GM23338 (cell line): Measurements from ENCODE around the gene CHRNA4. TPM values are rescaled to one million over a fixed set of nuclear protein-coding genes. Genes with fewer than 3 reads are reported as not detected.

Experiments
- ATAC-seq: fragments of 200-7000 bp; cut with Tn5 transposase; 3 replicates; pipeline ENCODE4 v1.9.1; 2020
- DNase-seq: peaks from one replicate; pipeline ENCODE4 v3.0.0-alpha.2; 2015; ENCODE audit warnings: low spot score
- H2AFZ ChIP-seq: fragments of 200-600 bp; sonication (generic); 2 replicates; pipeline ENCODE4 v1.8.0; 2016; ENCODE audit warnings: antibody characterized with exemption, mild to moderate bottlenecking, moderate library complexity
- H3F3A ChIP-seq: fragments of 200-600 bp; sonication (generic); replicated peaks from 2 replicates; pipeline ENCODE4 v1.8.0; 2017; ENCODE audit warnings: antibody characterized with exemption, mixed run types, low read depth
- H3K27ac ChIP-seq: fragments of 200-600 bp; sonication (generic); 2 replicates; pipeline ENCODE4 v1.6.1; 2016; ENCODE audit warnings: low read depth
- H3K27me3 ChIP-seq: fragments of 200-600 bp; sonication (generic); 2 replicates; pipeline ENCODE4 v1.8.0; 2016; ENCODE audit warnings: mild to moderate bottlenecking, mixed run types, moderate library complexity; ENCODE audit not compliant: insufficient read depth
- H3K36me3 ChIP-seq: fragments of 200-600 bp; sonication (generic); 2 replicates; pipeline ENCODE4 v1.8.0; 2016; ENCODE audit warnings: mild to moderate bottlenecking; ENCODE audit not compliant: insufficient read depth
- H3K4me1 ChIP-seq: fragments of 200-600 bp; sonication (generic); 2 replicates; pipeline ENCODE4 v1.8.0; 2016; ENCODE audit warnings: mild to moderate bottlenecking, moderate library complexity; ENCODE audit not compliant: insufficient read depth
- H3K4me2 ChIP-seq: fragments of 200-600 bp; sonication (generic); 2 replicates; pipeline ENCODE4 v1.7.1; 2017; ENCODE audit warnings: mixed run types
- H3K4me3 ChIP-seq: fragments of 200-600 bp; sonication (generic); 2 replicates; pipeline ENCODE4 v1.6.1; 2016; ENCODE audit warnings: mixed run types
- H3K79me2 ChIP-seq: fragments of 200-600 bp; sonication (generic); replicated peaks from 2 replicates; pipeline ENCODE4 v1.8.0; 2017; ENCODE audit warnings: mild to moderate bottlenecking; ENCODE audit not compliant: insufficient read depth
- H3K9me2 ChIP-seq: fragments of 200-600 bp; sonication (generic); 2 replicates; pipeline ENCODE4 v1.8.0; 2017; ENCODE audit not compliant: insufficient read depth
- H4K20me1 ChIP-seq: fragments of 200-600 bp; sonication (generic); replicated peaks from 2 replicates; pipeline ENCODE4 v1.8.0; 2017; ENCODE audit warnings: mild to moderate bottlenecking; ENCODE audit not compliant: insufficient read depth
- H3K27ac Mint-ChIP-seq: 2 replicates; pipeline ENCODE4 v1.8.0; 2020; ENCODE audit warnings: inconsistent platforms, mild to moderate bottlenecking, moderate library complexity, mixed read lengths
- H3K27me3 Mint-ChIP-seq: 3 replicates; pipeline ENCODE4 v1.8.0; 2022; ENCODE audit warnings: low read depth, mild to moderate bottlenecking, moderate library complexity, mixed read lengths, inconsistent platforms; ENCODE audit not compliant: insufficient read depth, poor library complexity
- H3K36me3 Mint-ChIP-seq: 3 replicates; pipeline ENCODE4 v1.8.0; 2021; ENCODE audit warnings: low read depth, mild to moderate bottlenecking, inconsistent platforms, moderate library complexity, mixed read lengths
- H3K4me1 Mint-ChIP-seq: 3 replicates; pipeline ENCODE4 v1.8.0; 2020; ENCODE audit warnings: mild to moderate bottlenecking, inconsistent platforms, mixed read lengths
- H3K4me3 Mint-ChIP-seq: 3 replicates; pipeline ENCODE4 v1.8.0; 2021; ENCODE audit warnings: moderate library complexity, mild to moderate bottlenecking, inconsistent platforms, mixed read lengths
- H3K9me3 Mint-ChIP-seq: 3 replicates; pipeline ENCODE4 v1.8.0; 2020; ENCODE audit warnings: moderate library complexity, mild to moderate bottlenecking, inconsistent platforms, mixed read lengths
- CREB1 ChIP-seq: fragments of 250-450 bp; sonication (Bioruptor Pico); IDR thresholded peaks from 2 replicates; pipeline ENCODE4 v1.5.0; 2020; ENCODE audit warnings: low read depth, mild to moderate bottlenecking, moderate library complexity
- EZH2 ChIP-seq: fragments of 200-600 bp; sonication (generic); IDR thresholded peaks from one replicate; pipeline ENCODE4 v1.8.0; 2017; ENCODE audit warnings: antibody characterized with exemption, mild to moderate bottlenecking, low read depth; ENCODE audit not compliant: unreplicated experiment
- NANOG ChIP-seq: IDR thresholded peaks from 2 replicates; pipeline ENCODE4 v1.6.1; 2016; ENCODE audit warnings: antibody characterized with exemption, borderline replicate concordance
- POLR2AphosphoS5 ChIP-seq: IDR thresholded peaks from 2 replicates; pipeline ENCODE4 v1.6.1; 2016; ENCODE audit warnings: antibody characterized with exemption, low read depth
- ZNF114 ChIP-seq: fragments of 250-450 bp; sonication (Bioruptor Pico); IDR thresholded peaks from 2 replicates; pipeline ENCODE4 v1.5.0; 2020; ENCODE audit warnings: mild to moderate bottlenecking, moderate library complexity
- ZNF331 ChIP-seq: fragments of 250-450 bp; sonication (Bioruptor Pico); IDR thresholded peaks from 2 replicates; pipeline ENCODE4 v1.5.0; 2020; ENCODE audit warnings: low read depth, mild to moderate bottlenecking, moderate library complexity
- polyA plus RNA-seq: library from polyadenylated mRNA; unstranded; fragments of >200 nt; fragmentation: Nextera tagmentation; extraction: Ambion mirVana; gene quantifications from 2 replicates; pipeline ENCODE4 v1.2.1, GENCODE V29; 2016
- total RNA-seq: library from RNA; depleted of rRNA; stranded (reverse); fragments of >200 nt; shearing (Covaris generic); gene quantifications from 2 replicates; pipeline ENCODE4 v1.2.3, GENCODE V29; 2014
- TF ChIP-seq, protein P1 (sequence below): fragments of 250-450 bp; sonication (Bioruptor Pico); IDR thresholded peaks from 2 replicates; pipeline ENCODE4 v1.5.0; 2020; ENCODE audit warnings: mild to moderate bottlenecking, moderate library complexity
- TF ChIP-seq, protein P2 (sequence below): IDR thresholded peaks from one replicate; pipeline ENCODE4 v1.6.1; 2018; ENCODE audit warnings: antibody characterized with exemption; ENCODE audit not compliant: unreplicated experiment

Gene CHRNA4
- total and polyA plus RNA-seq, 2 experiments from 2014 or later = 2.7 to 3.9 TPM

DNA sequence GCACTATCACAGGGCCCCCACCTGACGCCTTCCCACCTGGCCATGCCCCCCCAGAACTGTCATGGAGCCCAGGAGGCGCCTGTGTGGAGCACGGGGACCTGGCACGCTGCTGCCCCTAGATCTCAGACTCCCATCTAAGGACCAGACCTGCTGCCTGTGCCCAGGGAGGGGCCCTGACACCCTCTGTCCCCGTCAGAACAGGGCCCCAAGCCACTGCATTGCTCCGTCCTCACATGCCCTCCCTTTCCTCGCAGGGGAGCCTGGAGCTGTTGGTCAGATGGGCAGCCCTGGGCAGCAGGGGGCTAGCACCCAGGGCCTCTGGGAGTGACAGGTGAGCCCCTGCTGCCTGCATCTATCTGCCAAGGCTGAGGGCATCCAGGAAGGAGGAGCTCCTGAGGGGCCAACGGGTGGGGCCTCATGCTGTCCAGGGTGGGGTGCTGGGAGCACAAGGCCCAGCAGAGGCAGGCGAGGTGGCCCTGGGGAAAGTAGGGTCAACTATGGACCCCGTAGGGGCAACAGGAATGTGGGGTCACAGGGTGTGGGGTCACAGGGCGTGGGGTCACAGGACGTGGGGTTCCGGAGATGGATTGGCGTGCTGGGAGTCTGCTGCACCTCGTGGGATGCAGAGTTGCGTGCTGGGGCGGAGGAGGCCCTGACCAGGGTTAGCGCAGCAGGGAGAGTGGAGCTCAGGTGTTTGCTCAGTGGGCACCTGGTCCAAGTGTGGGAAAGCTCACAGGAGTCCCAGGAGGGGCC is 31.6 kb downstream of the CHRNA4 start:
- Mint-ChIP-seq H3K4me3 (no peak overlapping the region), H3K27ac (no peak overlapping the region), H3K36me3 (peaks cover 12% of the 10 kb centered on the region), H3K9me3 (peaks cover 17% of the 10 kb centered on the region), H3K27me3 (peaks cover 15% of the 10 kb centered on the region), H3K4me1 (no peaks in the 10 kb centered on the region)
- Histone ChIP-seq H2AFZ (no peak overlapping the region), H3K27me3 (no peaks in the 10 kb centered on the region), H3K9me2 (peaks cover under 1% of the 10 kb centered on the region; the same call in 1 of the 2 replicates), H3K79me2 (no peaks in the 10 kb centered on the region), H3K36me3 (no peaks in the 10 kb centered on the region), H3K27ac (no peak overlapping the region), H3K4me1 (no peaks in the 10 kb centered on the region; the same call in 1 of the 2 replicates), H3K4me2 (no peak overlapping the region), H4K20me1 (no peaks in the 10 kb centered on the region), H3F3A (no peaks in the 10 kb centered on the region), H3K4me3 (no peak overlapping the region)
- ATAC-seq (no peak), DNase-seq (no peak)
- TF ChIP-seq NANOG (no peak), POLR2AphosphoS5 (no peak), ZNF114 (CRISPR knock-in tag) (no peak)

DNA sequence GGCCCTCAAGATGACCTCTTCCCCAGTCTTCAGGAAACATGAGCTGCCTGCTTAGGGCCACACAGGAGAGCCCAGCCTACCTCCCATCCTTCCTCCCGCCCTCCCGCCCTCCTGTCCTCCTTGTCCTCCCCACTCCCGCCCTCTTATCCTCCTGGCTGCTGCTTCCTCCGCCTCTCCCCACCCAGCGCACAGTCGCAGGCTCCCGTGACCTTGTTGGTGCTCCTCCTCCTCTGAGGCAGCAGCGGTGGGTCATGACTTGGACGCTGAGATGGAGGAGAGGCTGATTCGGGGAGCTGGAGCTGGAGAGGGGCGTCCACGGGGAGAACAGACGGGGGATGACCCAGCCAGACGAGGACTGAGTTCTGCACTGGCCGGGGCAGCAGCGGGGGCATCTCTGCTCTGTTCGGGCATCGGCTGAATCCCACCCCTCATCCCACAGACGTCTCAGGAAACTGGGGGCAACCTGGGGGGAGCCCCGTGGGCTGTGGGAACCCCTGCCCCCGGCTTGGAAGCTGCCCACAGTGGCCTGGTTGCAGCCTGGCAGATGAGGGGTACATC is 32.4 kb downstream of the CHRNA4 start:
- H3F3A ChIP-seq = no peaks in the 10 kb centered on the region
- ATAC-seq (no peak), DNase-seq (no peak)
- H3K36me3 ChIP-seq = no peaks in the 10 kb centered on the region
- H3K27me3 Mint-ChIP-seq = peaks cover 13% of the 10 kb centered on the region
- H3K79me2 ChIP-seq = no peaks in the 10 kb centered on the region
- H3K9me2 ChIP-seq = no peaks in the 10 kb centered on the region
- H3K9me3 Mint-ChIP-seq = peaks cover 13% of the 10 kb centered on the region
- no peak overlapping the region for H2AFZ ChIP-seq
- no peak overlapping the region for H3K27ac Mint-ChIP-seq
- H4K20me1 ChIP-seq = no peaks in the 10 kb centered on the region
- no peak overlapping the region for H3K4me3 Mint-ChIP-seq
- no peak overlapping the region for H3K4me3 ChIP-seq
- TF ChIP-seq NANOG (no peak), ZNF331 (CRISPR knock-in tag) (no peak), CREB1 (no peak), EZH2 (no peak), POLR2AphosphoS5 (no peak)
- TF ChIP-seq, protein P1, sequence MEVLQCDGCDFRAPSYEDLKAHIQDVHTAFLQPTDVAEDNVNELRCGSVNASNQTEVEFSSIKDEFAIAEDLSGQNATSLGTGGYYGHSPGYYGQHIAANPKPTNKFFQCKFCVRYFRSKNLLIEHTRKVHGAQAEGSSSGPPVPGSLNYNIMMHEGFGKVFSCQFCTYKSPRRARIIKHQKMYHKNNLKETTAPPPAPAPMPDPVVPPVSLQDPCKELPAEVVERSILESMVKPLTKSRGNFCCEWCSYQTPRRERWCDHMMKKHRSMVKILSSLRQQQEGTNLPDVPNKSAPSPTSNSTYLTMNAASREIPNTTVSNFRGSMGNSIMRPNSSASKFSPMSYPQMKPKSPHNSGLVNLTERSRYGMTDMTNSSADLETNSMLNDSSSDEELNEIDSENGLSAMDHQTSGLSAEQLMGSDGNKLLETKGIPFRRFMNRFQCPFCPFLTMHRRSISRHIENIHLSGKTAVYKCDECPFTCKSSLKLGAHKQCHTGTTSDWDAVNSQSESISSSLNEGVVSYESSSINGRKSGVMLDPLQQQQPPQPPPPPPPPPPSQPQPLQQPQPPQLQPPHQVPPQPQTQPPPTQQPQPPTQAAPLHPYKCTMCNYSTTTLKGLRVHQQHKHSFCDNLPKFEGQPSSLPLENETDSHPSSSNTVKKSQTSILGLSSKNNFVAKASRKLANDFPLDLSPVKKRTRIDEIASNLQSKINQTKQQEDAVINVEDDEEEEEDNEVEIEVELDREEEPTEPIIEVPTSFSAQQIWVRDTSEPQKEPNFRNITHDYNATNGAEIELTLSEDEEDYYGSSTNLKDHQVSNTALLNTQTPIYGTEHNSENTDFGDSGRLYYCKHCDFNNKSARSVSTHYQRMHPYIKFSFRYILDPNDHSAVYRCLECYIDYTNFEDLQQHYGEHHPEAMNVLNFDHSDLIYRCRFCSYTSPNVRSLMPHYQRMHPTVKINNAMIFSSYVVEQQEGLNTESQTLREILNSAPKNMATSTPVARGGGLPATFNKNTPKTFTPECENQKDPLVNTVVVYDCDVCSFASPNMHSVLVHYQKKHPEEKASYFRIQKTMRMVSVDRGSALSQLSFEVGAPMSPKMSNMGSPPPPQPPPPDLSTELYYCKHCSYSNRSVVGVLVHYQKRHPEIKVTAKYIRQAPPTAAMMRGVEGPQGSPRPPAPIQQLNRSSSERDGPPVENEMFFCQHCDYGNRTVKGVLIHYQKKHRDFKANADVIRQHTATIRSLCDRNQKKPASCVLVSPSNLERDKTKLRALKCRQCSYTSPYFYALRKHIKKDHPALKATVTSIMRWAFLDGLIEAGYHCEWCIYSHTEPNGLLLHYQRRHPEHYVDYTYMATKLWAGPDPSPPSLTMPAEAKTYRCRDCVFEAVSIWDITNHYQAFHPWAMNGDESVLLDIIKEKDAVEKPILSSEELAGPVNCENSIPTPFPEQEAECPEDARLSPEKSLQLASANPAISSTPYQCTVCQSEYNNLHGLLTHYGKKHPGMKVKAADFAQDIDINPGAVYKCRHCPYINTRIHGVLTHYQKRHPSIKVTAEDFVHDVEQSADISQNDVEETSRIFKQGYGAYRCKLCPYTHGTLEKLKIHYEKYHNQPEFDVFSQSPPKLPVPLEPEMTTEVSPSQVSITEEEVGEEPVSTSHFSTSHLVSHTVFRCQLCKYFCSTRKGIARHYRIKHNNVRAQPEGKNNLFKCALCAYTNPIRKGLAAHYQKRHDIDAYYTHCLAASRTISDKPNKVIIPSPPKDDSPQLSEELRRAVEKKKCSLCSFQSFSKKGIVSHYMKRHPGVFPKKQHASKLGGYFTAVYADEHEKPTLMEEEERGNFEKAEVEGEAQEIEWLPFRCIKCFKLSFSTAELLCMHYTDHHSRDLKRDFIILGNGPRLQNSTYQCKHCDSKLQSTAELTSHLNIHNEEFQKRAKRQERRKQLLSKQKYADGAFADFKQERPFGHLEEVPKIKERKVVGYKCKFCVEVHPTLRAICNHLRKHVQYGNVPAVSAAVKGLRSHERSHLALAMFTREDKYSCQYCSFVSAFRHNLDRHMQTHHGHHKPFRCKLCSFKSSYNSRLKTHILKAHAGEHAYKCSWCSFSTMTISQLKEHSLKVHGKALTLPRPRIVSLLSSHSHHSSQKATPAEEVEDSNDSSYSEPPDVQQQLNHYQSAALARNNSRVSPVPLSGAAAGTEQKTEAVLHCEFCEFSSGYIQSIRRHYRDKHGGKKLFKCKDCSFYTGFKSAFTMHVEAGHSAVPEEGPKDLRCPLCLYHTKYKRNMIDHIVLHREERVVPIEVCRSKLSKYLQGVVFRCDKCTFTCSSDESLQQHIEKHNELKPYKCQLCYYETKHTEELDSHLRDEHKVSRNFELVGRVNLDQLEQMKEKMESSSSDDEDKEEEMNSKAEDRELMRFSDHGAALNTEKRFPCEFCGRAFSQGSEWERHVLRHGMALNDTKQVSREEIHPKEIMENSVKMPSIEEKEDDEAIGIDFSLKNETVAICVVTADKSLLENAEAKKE (CRISPR knock-in tag) = no peak
- TF ChIP-seq, protein P2, sequence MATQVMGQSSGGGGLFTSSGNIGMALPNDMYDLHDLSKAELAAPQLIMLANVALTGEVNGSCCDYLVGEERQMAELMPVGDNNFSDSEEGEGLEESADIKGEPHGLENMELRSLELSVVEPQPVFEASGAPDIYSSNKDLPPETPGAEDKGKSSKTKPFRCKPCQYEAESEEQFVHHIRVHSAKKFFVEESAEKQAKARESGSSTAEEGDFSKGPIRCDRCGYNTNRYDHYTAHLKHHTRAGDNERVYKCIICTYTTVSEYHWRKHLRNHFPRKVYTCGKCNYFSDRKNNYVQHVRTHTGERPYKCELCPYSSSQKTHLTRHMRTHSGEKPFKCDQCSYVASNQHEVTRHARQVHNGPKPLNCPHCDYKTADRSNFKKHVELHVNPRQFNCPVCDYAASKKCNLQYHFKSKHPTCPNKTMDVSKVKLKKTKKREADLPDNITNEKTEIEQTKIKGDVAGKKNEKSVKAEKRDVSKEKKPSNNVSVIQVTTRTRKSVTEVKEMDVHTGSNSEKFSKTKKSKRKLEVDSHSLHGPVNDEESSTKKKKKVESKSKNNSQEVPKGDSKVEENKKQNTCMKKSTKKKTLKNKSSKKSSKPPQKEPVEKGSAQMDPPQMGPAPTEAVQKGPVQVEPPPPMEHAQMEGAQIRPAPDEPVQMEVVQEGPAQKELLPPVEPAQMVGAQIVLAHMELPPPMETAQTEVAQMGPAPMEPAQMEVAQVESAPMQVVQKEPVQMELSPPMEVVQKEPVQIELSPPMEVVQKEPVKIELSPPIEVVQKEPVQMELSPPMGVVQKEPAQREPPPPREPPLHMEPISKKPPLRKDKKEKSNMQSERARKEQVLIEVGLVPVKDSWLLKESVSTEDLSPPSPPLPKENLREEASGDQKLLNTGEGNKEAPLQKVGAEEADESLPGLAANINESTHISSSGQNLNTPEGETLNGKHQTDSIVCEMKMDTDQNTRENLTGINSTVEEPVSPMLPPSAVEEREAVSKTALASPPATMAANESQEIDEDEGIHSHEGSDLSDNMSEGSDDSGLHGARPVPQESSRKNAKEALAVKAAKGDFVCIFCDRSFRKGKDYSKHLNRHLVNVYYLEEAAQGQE = no peak
- H3K27me3 ChIP-seq = no peaks in the 10 kb centered on the region
- no peaks in the 10 kb centered on the region; the same call in 2 of the 3 replicates for H3K4me1 Mint-ChIP-seq
- H3K4me2 ChIP-seq = no peak overlapping the region
- H3K4me1 ChIP-seq = no peaks in the 10 kb centered on the region; the same call in 1 of the 2 replicates
- H3K36me3 Mint-ChIP-seq = peaks cover 9% of the 10 kb centered on the region
- H3K27ac ChIP-seq = no peak overlapping the region
